GM18505 (cell line): ENCODE measurements around the gene CEACAM16.
"Not testable (repeated sequence)": the region's sequence is repeated elsewhere in the genome, so short reads cannot be mapped to it uniquely, and the experiment has no call there.

Experiments used
- ATAC-seq: cut with Tn5 transposase; IDR thresholded peaks from one replicate; pipeline ENCODE4 v1.9.1; 2021; ENCODE audit not compliant: unreplicated experiment
- POLR2A ChIP-seq: IDR thresholded peaks from 4 replicates; pipeline ENCODE4 v1.6.1; 2011; ENCODE audit warnings: borderline replicate concordance; ENCODE audit not compliant: insufficient read depth, insufficient read length; ENCODE audit errors: extremely low read depth

Gene CEACAM16

GRCh38 chr19:44668985-44669764 is 29.8 kb upstream of the CEACAM16 start:
- ATAC-seq, result no peak

DNA sequence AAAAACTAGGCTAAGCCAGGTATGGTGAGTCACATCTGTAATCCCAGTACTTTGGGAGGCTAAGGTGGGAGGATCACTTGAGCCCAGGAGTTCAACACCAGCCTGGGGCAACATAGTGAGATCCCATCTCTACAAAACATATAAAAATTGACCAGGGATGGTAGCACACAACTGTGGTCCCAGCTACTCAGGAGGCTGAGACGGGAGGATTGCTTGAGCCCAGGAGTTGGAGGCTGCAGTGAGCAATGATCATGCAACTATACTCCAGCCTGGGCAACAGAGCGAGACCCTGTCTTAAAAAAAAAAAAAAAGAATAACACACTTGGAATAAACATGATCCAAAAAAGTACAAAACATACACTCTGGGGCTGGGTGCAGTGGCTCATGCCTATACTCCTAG is 28.9 kb upstream of the CEACAM16 start:
- not testable (repeated sequence) for ATAC-seq

More at GRCh38 chr19:44668985-44669764, 29.8 kb upstream of the CEACAM16 start:
- TF ChIP-seq POLR2A, result no peak

DNA sequence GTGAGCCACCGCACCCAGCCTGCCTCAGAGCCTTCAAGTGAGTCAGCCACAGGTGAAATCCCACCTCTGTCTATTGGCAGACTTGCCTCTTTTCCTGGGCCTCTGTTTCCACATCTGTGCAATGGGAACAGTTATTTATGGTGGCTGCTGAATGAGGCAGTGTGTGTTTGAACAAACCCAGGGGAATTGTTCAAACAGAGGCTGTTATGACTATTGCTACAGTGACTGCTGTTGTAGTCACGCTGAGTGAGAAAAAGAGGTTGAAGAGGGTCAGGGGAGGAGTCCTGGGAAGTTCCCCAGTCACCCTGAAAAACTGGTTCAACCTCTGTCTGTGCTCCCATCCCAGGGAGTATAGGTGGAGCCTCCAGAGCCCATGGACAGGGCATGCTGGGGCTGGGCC is 27.6 kb upstream of the CEACAM16 start, which contains the start of gene CEACAM19:
Gene CEACAM19 (plus strand): TSS at position 83 of the 400 bp plus-strand sequence. CDS start 450 bp downstream, outside the sequence.
- ATAC-seq, result no peak
- TF ChIP-seq POLR2A, result no peak

DNA sequence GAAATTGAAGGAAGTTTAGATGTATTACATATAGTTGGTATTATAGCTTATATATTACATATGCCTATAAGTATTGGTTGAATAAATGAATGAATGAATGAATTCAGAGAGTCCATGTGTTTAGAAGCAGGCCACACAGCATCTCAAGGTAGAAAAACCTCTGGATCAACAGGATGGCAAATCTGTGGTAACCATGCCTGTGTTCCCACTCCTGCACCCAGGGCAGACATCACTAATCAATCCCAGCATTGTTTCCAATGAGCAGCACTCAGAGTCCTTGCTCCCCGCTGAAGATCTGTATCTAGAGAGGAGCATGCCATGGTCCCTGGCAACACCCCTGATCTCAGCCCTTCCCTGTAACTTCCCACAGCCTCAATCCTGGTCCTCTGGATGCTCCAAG is 26.7 kb upstream of the CEACAM16 start:
- no peak for ATAC-seq
- TF ChIP-seq POLR2A, result no peak

DNA sequence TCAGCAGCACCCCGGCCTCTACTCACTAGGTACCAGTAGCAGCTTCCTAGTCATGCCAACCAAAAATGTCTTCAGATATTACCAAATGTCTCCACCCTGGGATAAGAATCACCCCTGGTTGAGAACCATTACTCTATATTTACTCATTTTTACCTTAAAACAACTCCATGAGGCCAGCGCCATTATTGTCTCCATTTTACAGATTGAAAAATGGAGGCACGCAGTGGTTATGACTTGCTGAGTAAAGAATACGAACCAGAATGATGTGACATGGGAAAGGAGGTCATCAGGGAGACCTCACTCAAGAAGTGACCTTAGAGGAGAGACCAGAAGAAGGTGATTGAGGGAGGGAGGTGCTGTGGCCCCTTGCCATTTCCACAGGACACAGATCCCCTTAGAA is 25.4 kb upstream of the CEACAM16 start:
- no peak for TF ChIP-seq POLR2A
- no peak for ATAC-seq

DNA sequence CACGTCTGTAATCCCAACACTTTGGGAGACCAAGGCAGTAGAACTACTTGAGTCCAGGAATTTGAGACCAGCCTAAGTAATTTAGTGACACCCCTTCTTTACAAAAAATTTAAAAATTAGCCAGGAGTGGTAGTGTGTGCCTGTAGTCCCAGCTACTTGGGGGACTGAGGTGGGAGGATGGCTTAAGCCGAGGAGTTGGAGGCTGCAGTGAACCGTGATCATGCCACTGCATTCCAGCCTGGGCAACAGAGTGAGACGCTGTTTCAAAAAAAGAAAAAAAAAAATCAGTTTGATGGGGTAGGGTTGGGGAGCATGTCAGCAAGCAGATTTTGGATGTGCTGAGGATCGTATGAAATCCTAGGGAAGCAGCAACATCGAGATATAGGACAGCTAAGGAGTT is 23.4 kb upstream of the CEACAM16 start:
- no peak for TF ChIP-seq POLR2A
- ATAC-seq, result no peak

DNA sequence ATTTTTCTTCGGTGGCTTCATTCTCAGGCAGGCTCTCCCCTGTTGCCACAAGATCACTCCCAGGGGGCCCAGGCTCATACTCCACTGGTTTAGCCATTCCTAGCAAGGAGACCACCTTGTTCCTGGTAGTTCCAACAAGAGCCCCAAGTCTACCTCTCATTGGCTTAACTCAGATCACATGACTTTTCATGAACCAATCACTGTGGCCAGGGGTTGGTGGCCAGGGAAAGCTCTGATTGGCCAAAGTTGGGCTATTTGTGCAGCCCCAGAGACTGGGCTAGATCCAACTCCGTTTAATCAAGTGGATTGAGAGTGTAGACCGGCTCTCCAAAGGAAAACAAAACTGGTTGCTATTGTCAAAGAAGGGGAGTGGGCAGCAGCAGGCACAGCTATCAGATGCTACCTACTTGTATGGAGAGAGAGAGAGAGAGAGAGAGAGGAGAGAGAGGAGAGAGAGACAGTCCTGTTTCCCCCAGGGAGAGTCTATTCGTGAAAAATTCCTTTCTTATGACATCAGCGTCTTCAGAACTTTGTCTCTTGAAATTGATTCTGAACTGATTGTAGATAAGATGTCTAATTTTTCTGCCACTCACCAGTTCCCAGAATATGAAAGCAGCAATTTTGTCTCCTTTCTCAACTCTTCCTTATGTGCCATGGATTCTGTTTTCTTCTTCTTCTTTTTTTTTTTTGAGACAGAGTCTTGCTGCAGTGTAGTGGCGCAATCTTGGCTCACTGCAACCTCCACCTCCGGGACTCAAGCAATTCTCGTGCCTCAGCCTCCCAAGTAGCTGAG is 21.7 kb upstream of the CEACAM16 start:
- ATAC-seq, result no peak
- TF ChIP-seq POLR2A, result no peak

DNA sequence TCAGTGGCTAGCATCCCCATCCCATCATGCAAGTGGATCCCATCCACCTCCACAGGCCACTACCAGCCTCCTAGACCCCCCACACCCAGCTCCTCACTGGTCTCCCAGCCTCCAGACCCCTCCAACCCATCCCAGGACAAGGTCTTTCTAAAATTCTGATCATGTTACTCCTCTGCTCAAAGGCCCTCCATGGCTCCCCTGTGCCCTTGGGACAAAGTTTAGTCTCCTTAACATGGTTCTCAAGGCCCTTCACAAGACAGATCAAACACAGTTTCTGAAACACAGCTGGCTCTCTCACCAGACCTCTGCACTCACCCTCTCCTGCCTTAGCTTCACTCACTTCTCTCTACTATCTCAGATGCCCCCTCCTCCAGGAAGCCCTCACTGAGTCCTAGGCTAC is 18.4 kb upstream of the CEACAM16 start:
- ATAC-seq, result no peak
- TF ChIP-seq POLR2A, result no peak

DNA sequence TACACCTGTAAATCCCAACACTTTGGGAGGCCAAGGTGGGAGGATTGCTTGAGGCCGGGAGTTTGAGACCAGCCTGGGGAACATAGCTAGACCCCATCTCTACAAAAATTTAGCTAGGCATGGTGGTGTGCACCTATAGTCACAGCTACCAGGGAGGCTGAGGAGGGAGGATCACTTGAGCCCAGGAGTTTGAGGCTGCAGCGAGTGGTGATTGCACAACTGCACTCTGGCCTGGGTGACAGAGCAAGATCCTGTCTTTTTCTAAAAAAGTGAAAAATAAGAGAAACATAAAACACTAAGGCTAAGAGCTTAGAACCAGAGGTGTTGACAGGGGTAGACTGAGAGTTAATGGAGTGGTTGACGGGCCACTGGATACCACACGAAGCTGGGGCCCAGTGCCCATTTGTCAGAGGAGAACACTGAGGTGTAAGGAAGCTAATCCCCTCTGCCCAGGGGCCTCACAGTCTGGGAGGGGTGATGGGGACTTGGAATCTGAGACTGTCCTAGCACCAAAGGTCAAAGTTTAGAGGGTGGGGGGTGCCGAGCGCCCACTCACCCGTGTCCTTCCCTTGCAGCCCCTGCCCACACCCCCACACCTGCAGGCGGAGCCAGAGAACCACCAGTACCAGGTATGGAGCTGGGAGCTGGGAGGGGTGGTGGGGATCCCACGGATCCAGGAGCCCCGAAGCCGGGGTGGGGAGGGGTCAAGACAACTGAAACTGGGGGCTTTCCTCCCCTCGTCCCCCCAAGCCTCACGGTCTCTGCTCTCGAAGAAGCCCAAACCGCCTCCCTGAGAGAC is 16.8 kb upstream of the CEACAM16 start:
- TF ChIP-seq POLR2A, result no peak
- ATAC-seq, result no peak

- no peak for TF ChIP-seq POLR2A
Observed at GRCh38 chr19:44682807-44683206, 16.1 kb upstream of the CEACAM16 start.

DNA sequence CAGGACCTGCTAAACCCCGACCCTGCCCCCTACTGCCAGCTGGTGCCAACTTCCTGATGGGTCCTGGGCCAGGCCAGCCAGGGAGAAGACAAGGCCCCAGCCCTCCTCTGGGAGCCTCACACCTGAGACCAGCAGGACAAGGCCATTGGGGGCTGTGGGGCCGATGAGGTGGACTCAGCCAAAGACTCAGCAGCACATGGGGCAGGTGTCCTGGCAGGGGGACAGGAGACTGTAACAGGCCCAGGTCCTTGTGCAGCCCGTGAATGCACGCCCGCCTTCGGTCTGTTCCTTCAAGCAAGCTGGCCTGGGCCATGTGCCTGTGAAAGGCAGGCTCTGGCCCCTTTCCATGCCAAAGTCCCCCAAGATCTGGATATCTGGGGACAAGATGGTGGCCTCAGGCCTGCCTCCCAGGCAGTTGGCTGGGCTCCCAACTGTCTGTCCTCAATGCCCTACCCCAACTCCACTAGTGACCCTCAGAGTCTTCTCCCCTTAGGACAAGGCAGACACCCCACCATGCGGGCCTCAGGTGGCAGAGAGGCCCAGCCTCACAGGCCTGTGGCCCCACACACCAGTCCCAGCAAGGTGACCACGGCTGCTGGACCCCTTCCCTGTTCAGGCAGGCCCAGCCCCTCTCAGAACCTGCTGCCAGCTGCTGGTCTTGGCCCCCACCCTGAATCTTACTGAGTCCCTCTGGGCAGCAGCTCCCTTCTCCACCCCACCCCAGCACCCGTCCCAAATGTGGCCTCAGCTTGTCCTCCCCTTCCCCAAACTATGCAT is 15.3 kb upstream of the CEACAM16 start:
- TF ChIP-seq POLR2A, result no peak

More at GRCh38 chr19:44682807-44683206, 16.1 kb upstream of the CEACAM16 start:
- ATAC-seq, result no peak

DNA sequence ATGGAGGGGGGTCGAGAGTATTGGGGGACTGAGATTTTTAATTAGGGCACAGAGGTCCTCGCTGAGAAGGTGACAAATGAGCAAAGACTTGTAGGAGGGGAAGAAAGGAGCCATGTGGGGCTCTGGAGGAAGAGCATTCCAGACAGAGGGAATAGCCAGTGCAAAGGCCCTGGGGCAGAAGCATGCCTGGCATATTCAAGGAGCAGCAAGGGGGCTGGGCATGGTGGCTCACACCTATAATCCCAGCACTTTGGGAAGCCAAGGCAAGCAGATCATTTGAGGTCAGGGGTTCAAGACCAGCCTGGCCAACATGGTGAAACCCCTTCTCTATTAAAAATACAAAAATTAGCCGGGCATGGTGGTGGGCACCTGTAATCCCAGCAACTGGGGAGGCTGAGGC is 14.6 kb upstream of the CEACAM16 start:
- ATAC-seq, result not testable (repeated sequence)

More for the DNA sequence above, 15.3 kb upstream of the CEACAM16 start:
- no peak for ATAC-seq
